Left ventricle myocardium inferior (tissue), 1 donor: Measurements from ENCODE around the gene PSAT1. TPM values are rescaled to one million over a fixed set of nuclear protein-coding genes. Genes with fewer than 3 reads are reported as not detected.

Experiments used
- DNase-seq: peaks from one replicate; pipeline ENCODE4 v3.0.0-alpha.2; 2020
- H3K27ac ChIP-seq: fragments of 200-600 bp; replicated peaks from 2 replicates; pipeline ENCODE4 v1.8.0; 2021
- H3K27me3 ChIP-seq: fragments of 200-600 bp; 2 replicates; pipeline ENCODE4 v1.8.0; 2021; ENCODE audit warnings: low read depth
- H3K36me3 ChIP-seq: fragments of 200-600 bp; 2 replicates; pipeline ENCODE4 v1.8.0; 2021
- H3K4me1 ChIP-seq: fragments of 200-600 bp; 2 replicates; pipeline ENCODE4 v1.8.0; 2021
- H3K4me3 ChIP-seq: fragments of 200-600 bp; 2 replicates; pipeline ENCODE4 v1.8.0; 2021; ENCODE audit warnings: mild to moderate bottlenecking, moderate library complexity
- H3K9me3 ChIP-seq: fragments of 200-600 bp; replicated peaks from 2 replicates; pipeline ENCODE4 v1.8.0; 2021
- CTCF ChIP-seq: fragments of 200-600 bp; IDR thresholded peaks from 2 replicates; pipeline ENCODE4 v1.8.0; 2021; ENCODE audit warnings: antibody characterized with exemption, mild to moderate bottlenecking, borderline replicate concordance
- intact Hi-C: fragments of 100-400 bp; cut with micrococcal nuclease; formaldehyde crosslinking; loops from one replicate; pipeline ENCODE4 v1.11.0; 2022
- long read RNA-seq: library from polyadenylated mRNA; unstranded; transcript quantifications from one replicate; pipeline ENCODE4 v2.0.0, GENCODE V29; 2021
- total RNA-seq: library from RNA; stranded (reverse); fragmentation: NEBNext Ultra II Directional; extraction: Animal tissue kit (Norgen Biotek cat#: 25700); gene quantifications from one replicate; pipeline ENCODE4 v1.2.1, GENCODE V29; 2021
- donor health status: DM: no; HTN: yes; CAD: no; lungs with severe emphysema.

PSAT1 gene
- total RNA-seq, result 0.77 TPM
- long read RNA-seq, result 0 reads

GRCh38 chr9:78296893-78297671 is at the start of gene PSAT1:
Gene PSAT1, plus strand, starts transcription at chr9:78297125. Its CDS starts 86 bp downstream, at chr9:78297211.
- DNase-seq, result peak; percentile 78
- peak within 1 kb of the TSS; percentile 46 for H3K27ac ChIP-seq
- peaks cover 80% of the 10 kb centered on the region for H3K27me3 ChIP-seq
- no peak for TF ChIP-seq CTCF
- H3K4me1 ChIP-seq, result peaks cover 27% of the 10 kb centered on the region
- peak within 1 kb of the TSS; percentile 69 for H3K4me3 ChIP-seq
- intact Hi-C loops, result no loop called here
- H3K36me3 ChIP-seq, result no peaks in the 10 kb centered on the region
- H3K9me3 ChIP-seq, result no peaks in the 10 kb centered on the region

DNA sequence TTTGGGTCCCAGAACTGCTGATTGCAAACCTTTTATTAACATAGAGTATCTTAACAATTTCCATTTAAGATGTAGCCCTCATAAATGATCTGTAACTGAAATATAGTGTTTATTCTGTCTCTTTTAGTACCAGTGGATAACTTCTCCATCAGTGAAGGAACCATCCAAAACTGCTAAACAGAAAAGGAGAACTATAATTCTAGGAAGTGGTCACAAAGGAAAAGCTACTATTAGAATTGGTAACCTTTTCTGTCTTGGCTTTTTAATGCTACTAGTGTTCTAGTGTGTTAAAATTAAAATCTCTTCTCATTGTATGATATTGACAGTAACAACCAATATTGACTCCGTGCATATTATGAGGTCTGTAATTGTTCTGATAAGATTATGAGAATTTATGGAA is 48.3 kb upstream of the PSAT1 start:
- TF ChIP-seq CTCF, result no peak
- Histone ChIP-seq H3K27ac (no peak overlapping the region), H3K4me1 (no peaks in the 10 kb centered on the region), H3K4me3 (no peak overlapping the region), H3K9me3 (no peaks in the 10 kb centered on the region), H3K36me3 (peaks cover 36% of the 10 kb centered on the region), H3K27me3 (no peaks in the 10 kb centered on the region)
- no peak for DNase-seq
- intact Hi-C loops, result no loop called here

DNA sequence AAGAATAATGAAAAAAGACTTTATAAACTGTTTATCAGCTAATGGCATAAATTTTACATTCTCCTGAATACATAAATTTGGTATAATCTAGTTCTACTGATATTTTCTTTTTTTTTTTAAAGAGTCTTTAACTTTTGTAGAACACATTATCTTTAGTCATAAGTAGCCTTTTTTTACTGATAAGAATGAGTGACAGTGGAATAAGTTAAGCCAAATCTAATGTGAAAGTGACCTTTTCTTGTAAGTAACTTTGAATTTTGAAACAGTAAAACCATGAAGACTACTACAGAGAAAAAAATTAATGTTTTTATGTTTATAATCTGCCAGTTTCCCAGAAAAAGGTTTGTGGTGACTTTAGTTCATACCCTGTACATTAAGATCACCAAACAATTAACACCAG is 47.4 kb upstream of the PSAT1 start:
- Histone ChIP-seq H3K36me3 (peaks cover 28% of the 10 kb centered on the region), H3K9me3 (no peaks in the 10 kb centered on the region), H3K27ac (no peak overlapping the region), H3K4me3 (no peak overlapping the region), H3K27me3 (no peaks in the 10 kb centered on the region), H3K4me1 (no peaks in the 10 kb centered on the region)
- intact Hi-C loops, result no loop called here
- DNase-seq, result no peak
- no peak for TF ChIP-seq CTCF

DNA sequence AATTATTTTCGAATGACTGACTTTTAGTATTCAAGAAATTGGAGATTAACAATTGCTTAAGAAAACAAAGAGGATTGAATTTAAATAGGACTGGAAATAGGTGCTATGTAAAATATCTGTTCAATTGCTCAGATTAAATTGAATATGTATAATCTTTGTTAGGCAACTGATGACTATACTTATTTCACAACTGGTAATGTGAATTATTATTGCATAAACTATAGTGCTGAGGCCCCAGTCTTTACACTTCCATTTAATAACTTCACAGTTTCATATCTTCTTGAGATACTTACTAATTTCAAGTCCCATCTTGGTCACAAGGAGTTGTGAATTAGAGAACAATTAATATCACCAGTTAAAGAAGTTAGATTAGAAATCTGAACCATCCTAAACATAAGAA is 44.3 kb upstream of the PSAT1 start:
- DNase-seq, result no peak
- TF ChIP-seq CTCF, result no peak
- H3K4me1 ChIP-seq, result no peaks in the 10 kb centered on the region
- H3K27ac ChIP-seq, result no peak overlapping the region
- H3K36me3 ChIP-seq, result peaks cover 33% of the 10 kb centered on the region
- H3K4me3 ChIP-seq, result no peak overlapping the region
- intact Hi-C loops, result no loop called here
- H3K27me3 ChIP-seq, result no peaks in the 10 kb centered on the region
- H3K9me3 ChIP-seq, result no peaks in the 10 kb centered on the region

- intact Hi-C loops, result no loop called here
- Histone ChIP-seq H3K4me3 (no peak overlapping the region), H3K27ac (no peak overlapping the region), H3K27me3 (no peaks in the 10 kb centered on the region), H3K4me1 (no peaks in the 10 kb centered on the region), H3K9me3 (no peaks in the 10 kb centered on the region), H3K36me3 (peaks cover 29% of the 10 kb centered on the region)
- no peak for DNase-seq
- no peak for TF ChIP-seq CTCF
Observed at GRCh38 chr9:78253285-78253684, 43.6 kb upstream of the PSAT1 start.
